Measurements from ENCODE around the gene OOSP4B.
"Not testable (repeated sequence)": the region's sequence is repeated elsewhere in the genome, so short reads cannot be mapped to it uniquely, and the experiment has no call there.

Gene OOSP4B

DNA sequence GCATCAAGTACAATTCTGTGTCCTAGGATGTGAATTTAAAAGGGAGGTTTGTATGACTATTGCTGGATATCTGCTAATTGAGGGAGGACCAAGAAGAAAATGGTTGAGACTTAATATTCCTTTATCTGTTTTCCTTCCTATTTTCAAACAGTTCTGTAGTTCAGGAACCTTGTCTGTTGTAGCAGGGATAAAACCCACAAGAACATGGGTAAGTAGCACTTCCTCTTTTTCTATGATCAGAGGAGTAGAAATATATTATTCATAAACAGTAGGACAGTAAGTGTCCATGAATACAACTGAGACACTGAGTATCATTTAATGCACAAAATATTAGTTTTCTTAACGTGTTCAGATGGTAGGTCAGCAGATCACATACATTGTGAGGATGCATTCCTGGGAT, 47.1 kb downstream of the OOSP4B start:
- DNase-seq = peak in 1 of 2 donors; percentile 16

DNA sequence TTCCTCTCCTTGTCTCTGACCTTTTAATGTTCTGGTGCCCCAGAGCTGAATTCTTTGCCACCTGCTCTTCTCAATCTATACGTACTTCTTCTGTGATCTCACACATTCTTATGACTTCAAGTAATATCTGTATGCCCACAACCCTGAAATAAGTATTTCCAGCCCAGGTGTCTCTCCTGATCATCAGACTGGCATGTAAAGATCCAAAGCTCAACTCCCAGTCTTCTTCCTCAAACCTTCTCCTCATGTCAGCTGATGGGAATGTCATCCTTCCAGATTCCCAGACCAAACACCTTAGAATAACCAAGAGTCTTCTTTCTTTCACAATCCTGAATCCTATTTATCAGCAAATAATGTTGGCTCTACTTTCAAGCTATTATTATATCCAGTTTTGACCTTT, 48.8 kb downstream of the OOSP4B start:
- DNase-seq = no peak

DNA sequence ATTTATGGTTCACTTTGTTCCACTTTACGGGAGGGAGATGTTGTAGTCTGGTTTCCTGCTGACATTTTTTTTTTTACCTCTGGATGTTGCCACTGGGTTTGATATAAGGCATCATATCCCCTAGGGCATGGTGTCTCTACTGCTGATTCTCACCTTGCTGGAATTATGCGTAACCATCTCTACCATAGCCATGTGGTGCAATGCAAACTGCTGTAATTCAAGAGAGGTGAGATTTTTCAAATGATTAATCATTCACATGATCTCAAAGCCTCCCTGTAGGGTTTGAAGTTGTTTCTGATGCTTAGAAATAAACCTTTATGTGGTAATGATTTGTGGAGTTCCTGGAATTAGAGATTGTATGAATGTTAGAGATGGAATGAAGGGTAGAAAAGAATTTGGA, 52.5 kb downstream of the OOSP4B start:
- DNase-seq = no peak

DNA sequence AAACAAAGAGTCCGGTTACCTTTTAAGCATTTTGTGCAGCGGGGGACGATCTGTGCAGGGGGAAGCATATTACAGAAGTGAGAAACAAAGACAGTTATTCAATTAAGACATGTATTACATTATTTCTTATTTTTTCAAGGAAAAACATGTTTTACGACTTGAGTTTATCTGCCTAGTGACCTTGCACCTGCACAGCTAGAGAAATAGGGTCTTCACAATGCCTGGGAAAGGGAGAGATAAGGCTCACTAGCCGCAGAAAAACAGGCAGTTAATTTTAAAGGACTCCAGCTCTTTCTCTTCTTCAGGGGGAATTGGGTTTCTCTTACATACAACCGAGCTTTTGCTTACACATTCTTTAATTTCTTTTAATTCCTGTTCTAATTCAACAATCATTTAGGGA, 54.7 kb downstream of the OOSP4B start:
- not testable (repeated sequence) for DNase-seq

DNA sequence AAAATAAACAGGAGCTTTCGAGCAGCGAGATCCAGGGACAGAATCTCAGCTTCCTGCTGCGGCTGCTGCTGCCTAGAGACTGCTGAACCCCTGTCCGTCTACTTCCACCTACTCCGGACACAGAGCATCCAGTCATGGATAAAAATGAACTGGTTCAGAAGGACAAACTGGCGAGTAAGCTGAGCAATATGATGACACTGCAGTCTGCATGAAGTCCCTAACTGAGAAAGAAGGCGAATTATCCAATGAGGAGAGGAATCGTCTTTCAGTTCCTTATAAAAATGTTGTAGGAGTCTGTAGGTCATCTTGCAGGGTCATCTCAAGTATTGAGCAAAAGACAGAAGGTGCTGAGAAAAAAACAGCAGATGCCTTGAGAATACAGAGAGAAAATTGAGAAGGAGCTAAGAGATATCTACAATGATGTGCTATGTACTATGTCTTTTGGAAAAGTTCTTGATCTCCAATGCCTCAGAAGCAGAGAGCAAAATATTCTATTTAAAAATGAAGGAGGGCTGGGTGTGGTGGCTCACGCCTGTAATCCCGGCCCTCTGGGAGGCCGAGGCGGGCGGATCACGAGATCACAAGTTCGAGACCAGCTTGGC, 60.3 kb downstream of the OOSP4B start:
- DNase-seq = no peak

DNA sequence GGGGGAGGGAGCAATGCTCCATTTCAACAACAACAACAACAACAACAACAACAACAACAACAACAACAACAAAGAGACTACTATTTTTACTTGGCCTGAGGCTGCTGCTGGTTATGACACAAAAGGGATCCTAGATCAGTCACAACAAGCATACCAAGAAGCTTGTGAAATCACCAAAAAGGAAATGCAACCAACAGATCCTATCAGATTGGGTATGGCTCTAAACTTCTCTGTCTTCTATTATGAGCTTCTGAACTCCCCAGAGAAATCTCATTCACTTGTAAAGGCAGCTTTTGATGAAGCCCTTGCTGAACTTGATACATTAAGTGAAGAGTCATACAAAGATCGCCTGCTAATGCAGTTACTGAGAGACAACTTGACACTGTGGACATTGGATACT, 61.0 kb downstream of the OOSP4B start:
- no peak for DNase-seq

DNA sequence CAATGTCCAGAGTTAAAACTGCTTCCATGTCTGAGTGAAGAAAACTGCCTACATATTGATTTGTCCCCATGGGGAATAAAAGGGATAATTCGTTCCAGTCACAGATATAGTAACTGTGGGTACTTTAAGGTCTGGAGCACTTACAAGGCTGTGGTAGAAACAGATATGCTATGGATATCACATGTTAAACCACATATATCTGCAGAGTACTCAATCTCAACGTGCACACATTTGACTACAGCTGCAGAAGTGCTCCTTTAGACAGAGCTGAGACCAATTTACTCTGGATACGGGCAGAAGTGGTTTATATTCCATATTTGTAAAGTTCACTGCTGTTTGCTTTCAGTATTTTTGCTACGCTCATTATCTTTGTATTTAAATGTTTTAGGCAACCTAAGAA, 61.8 kb downstream of the OOSP4B start:
- no peak for DNase-seq

DNA sequence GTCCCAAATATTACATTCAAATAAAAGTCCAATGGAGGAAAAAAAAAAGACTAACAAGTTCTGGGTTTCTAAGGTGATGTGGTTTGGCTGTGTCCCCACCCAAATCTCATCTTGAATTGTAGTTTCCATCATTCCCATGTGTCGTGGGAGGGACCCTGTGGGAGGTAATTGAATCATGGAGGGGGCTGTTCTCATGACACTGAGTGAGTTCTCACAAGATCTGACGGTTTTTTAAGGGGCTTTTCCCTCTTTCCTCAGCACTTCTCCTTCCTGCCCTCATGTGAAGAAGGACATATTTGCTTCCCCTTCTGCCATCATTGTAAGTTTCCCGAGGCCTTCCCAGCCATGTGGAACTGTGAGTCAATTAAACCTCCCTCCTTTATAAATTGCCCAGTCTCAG, 63.6 kb downstream of the OOSP4B start:
- no peak for DNase-seq
